ENCODE data around the gene NSUN5. TPM values are rescaled to one million over a fixed set of nuclear protein-coding genes. Genes with fewer than 3 reads are reported as not detected.
"Not testable (repeated sequence)": the region's sequence is repeated elsewhere in the genome, so short reads cannot be mapped to it uniquely, and the experiment has no call there.

NSUN5 gene
- total RNA-seq, 1 experiment from 2014 or later = 70.4 TPM

- H3K9ac ChIP-seq (ENCODE audit: low read length) = no peak overlapping the region
- peaks cover 30% of the 10 kb centered on the region for H3K79me2 ChIP-seq (ENCODE audit: insufficient read depth, low read length)
- H3K4me1 ChIP-seq (ENCODE audit: control insufficient read depth in 1 of 2, insufficient read depth in 2 of 2, low read length in 2 of 2) = peaks cover 4 to 12% of the 10 kb centered on the region in 2 experiments
- POLR2A ChIA-PET = no interaction called here
- no peaks in the 10 kb centered on the region for H3K9me3 ChIP-seq (ENCODE audit: control insufficient read depth in 1 of 2, insufficient read depth in 1 of 2, low read depth in 1 of 2, low read length in 2 of 2)
- no peak overlapping the region for H3K4me3 ChIP-seq (replicated peaks in 1 of 2; ENCODE audit: low read depth in 1 of 2, low read length in 2 of 2)
- no peak overlapping the region for H3K4me2 ChIP-seq (ENCODE audit: low read length)
- peaks cover 9 to 19% of the 10 kb centered on the region in 2 experiments; a peak in 3 of 4 replicates for H3K36me3 ChIP-seq (ENCODE audit: control insufficient read depth in 1 of 2, insufficient read depth in 2 of 2, low read length in 2 of 2)
- no peak overlapping the region for H3K27ac ChIP-seq (ENCODE audit: low read depth, low read length)
- CTCF ChIA-PET = no interaction called here
- H3K9me2 ChIP-seq (ENCODE audit: insufficient read depth) = no peaks in the 10 kb centered on the region
- H3K27me3 ChIP-seq (ENCODE audit: insufficient read depth, low read length) = no peaks in the 10 kb centered on the region
- DNase-seq (ENCODE audit: low read depth, low spot score) (no peak), ATAC-seq (no peak)
- H2AFZ ChIP-seq (ENCODE audit: low read depth, low read length, poor library complexity, severe bottlenecking) = no peak overlapping the region
- no peak for TF ChIP-seq YY1 (IDR thresholded peaks at IDR 0.05; ENCODE audit: extremely low read depth, insufficient replicate concordance, low read depth, low read length)
- TF ChIP-seq SIN3A (IDR thresholded peaks at IDR 0.05; ENCODE audit: low read depth) = no peak
- TF ChIP-seq FOSL1 (IDR thresholded peaks at IDR 0.05; ENCODE audit: low read depth) = no peak
- no peak for TF ChIP-seq CBX3 (IDR thresholded peaks at IDR 0.05; ENCODE audit: low read depth)
- no peak for TF ChIP-seq POLR2A (IDR thresholded peaks at IDR 0.05; ENCODE audit: borderline replicate concordance, extremely low read depth, insufficient read depth, insufficient read length)
- TF ChIP-seq SP1 (IDR thresholded peaks at IDR 0.05; ENCODE audit: low read depth) = no peak
- no peak for TF ChIP-seq RAD21 (IDR thresholded peaks at IDR 0.05; ENCODE audit: low read depth)
- TF ChIP-seq ZBTB33 (IDR thresholded peaks at IDR 0.05; ENCODE audit: extremely low read depth, insufficient replicate concordance, low read length) = no peak
- no peak for TF ChIP-seq REST (IDR thresholded peaks at IDR 0.05; ENCODE audit: low read depth)
- no peak for TF ChIP-seq SRF (IDR thresholded peaks at IDR 0.05; ENCODE audit: low read depth)
- no peak for TF ChIP-seq ATF3 (IDR thresholded peaks at IDR 0.05)
- no peak for TF ChIP-seq ZFX (IDR thresholded peaks at IDR 0.05)
- RAD21 ChIA-PET (ENCODE audit: low non-redundant PET in 1 of 2, low total read pairs in 2 of 2, uncharacterized antibody in 2 of 2, unreplicated experiment in 2 of 2) = no interaction called here
- BruUV-seq (replicated peaks) = no TSS peak
- H4K20me1 ChIP-seq (ENCODE audit: insufficient read depth) = no peaks in the 10 kb centered on the region
- intact Hi-C loops (cut with micrococcal nuclease) = no loop called here
These were observed 5.1 kb downstream of the NSUN5 start for GRCh38 chr7:73303546-73303945.

- H3K9ac ChIP-seq (ENCODE audit: low read length); H3K9me2 ChIP-seq (ENCODE audit: insufficient read depth); ATAC-seq; H4K20me1 ChIP-seq (ENCODE audit: insufficient read depth); intact Hi-C loops (cut with micrococcal nuclease); H3K27ac ChIP-seq (ENCODE audit: low read depth, low read length); POLR2A ChIA-PET; H2AFZ ChIP-seq (ENCODE audit: low read depth, low read length, poor library complexity, severe bottlenecking); H3K27me3 ChIP-seq (ENCODE audit: insufficient read depth, low read length); H3K4me2 ChIP-seq (ENCODE audit: low read length); H3K9me3 ChIP-seq (ENCODE audit: control insufficient read depth in 1 of 2, insufficient read depth in 1 of 2, low read depth in 1 of 2, low read length in 2 of 2); CTCF ChIA-PET; BruUV-seq (replicated peaks); DNase-seq (ENCODE audit: low read depth, low spot score); RAD21 ChIA-PET (ENCODE audit: low non-redundant PET in 1 of 2, low total read pairs in 2 of 2, uncharacterized antibody in 2 of 2, unreplicated experiment in 2 of 2); H3K4me3 ChIP-seq (replicated peaks in 1 of 2; ENCODE audit: low read depth in 1 of 2, low read length in 2 of 2): not testable (repeated sequence)
- peaks cover 23% of the 10 kb centered on the region for H3K79me2 ChIP-seq (ENCODE audit: insufficient read depth, low read length)
- peaks cover 9 to 19% of the 10 kb centered on the region in 2 experiments; a peak in 3 of 4 replicates for H3K36me3 ChIP-seq (ENCODE audit: control insufficient read depth in 1 of 2, insufficient read depth in 2 of 2, low read length in 2 of 2)
- peaks cover 4 to 11% of the 10 kb centered on the region in 2 experiments for H3K4me1 ChIP-seq (ENCODE audit: control insufficient read depth in 1 of 2, insufficient read depth in 2 of 2, low read length in 2 of 2)
These were observed 5.8 kb downstream of the NSUN5 start for GRCh38 chr7:73302846-73303245.

Measured in HCT116 (cell line).